ENCODE data around the gene PCNX2.

PCNX2 gene

GRCh38 chr1:233037843-233038242, 257.7 kb downstream of the PCNX2 start:
- Histone ChIP-seq H3K36me3 (ENCODE audit: control insufficient read depth in 2 of 2, insufficient read depth in 1 of 2, low read length in 2 of 2) (no peaks in the 10 kb centered on the region), H3K9me3 (ENCODE audit: control insufficient read depth, insufficient read depth, low read depth, low read length) (no peaks in the 10 kb centered on the region), H3K4me1 (ENCODE audit: control insufficient read depth, insufficient read depth, low read length) (no peaks in the 10 kb centered on the region), H3K4me3 (ENCODE audit: low read depth, low read length) (no peak overlapping the region), H3K27ac (ENCODE audit: extremely low read depth, low read depth, low read length) (no peak overlapping the region)
- TF ChIP-seq ZNF140 (tag by site-specific recombination; IDR thresholded peaks at IDR 0.05) (no peak), ZNF624 (tag by site-specific recombination; IDR thresholded peaks at IDR 0.05) (no peak), REPIN1 (tag by site-specific recombination; IDR thresholded peaks at IDR 0.05; ENCODE audit: low read depth) (no peak), ZNF768 (tag by site-specific recombination; IDR thresholded peaks at IDR 0.05) (no peak), YY1 (tag by site-specific recombination; IDR thresholded peaks at IDR 0.05) (no peak), ZNF433 (tag by site-specific recombination; IDR thresholded peaks at IDR 0.05; ENCODE audit: low read depth) (no peak), ZBTB10 (tag by site-specific recombination; IDR thresholded peaks at IDR 0.05) (no peak), MZF1 (tag by site-specific recombination; IDR thresholded peaks at IDR 0.05; ENCODE audit: borderline replicate concordance) (no peak), ZNF302 (tag by site-specific recombination; IDR thresholded peaks at IDR 0.05; ENCODE audit: low read depth) (no peak), ZNF362 (tag by site-specific recombination; IDR thresholded peaks at IDR 0.05) (no peak), ZNF16 (tag by site-specific recombination; IDR thresholded peaks at IDR 0.05; ENCODE audit: low read depth) (no peak), ZNF133 (tag by site-specific recombination; IDR thresholded peaks at IDR 0.05) (no peak), FEZF1 (tag by site-specific recombination; IDR thresholded peaks at IDR 0.05) (no peak), YY2 (tag by site-specific recombination; IDR thresholded peaks at IDR 0.05) (no peak)
- CTCF ChIA-PET: no interaction called here
- POLR2A ChIA-PET: no interaction called here

- Histone ChIP-seq H3K27ac (ENCODE audit: extremely low read depth, low read depth, low read length) (no peak overlapping the region), H3K4me3 (ENCODE audit: low read depth, low read length) (no peak overlapping the region), H3K9me3 (ENCODE audit: control insufficient read depth, insufficient read depth, low read depth, low read length) (no peaks in the 10 kb centered on the region), H3K36me3 (ENCODE audit: control insufficient read depth in 2 of 2, insufficient read depth in 1 of 2, low read length in 2 of 2) (no peaks in the 10 kb centered on the region), H3K4me1 (ENCODE audit: control insufficient read depth, insufficient read depth, low read length) (no peaks in the 10 kb centered on the region)
- TF ChIP-seq ZNF629 (tag by site-specific recombination; IDR thresholded peaks at IDR 0.05) (no peak), ZNF449 (tag by site-specific recombination; IDR thresholded peaks at IDR 0.05) (no peak), KLF10 (tag by site-specific recombination; IDR thresholded peaks at IDR 0.05) (no peak), ZNF223 (tag by site-specific recombination; IDR thresholded peaks at IDR 0.05) (no peak), ZNF148 (tag by site-specific recombination; IDR thresholded peaks at IDR 0.05; ENCODE audit: borderline replicate concordance) (no peak), ZBTB6 (tag by site-specific recombination; IDR thresholded peaks at IDR 0.05) (no peak), ZNF585B (tag by site-specific recombination; IDR thresholded peaks at IDR 0.05) (no peak), ZFP3 (tag by site-specific recombination; IDR thresholded peaks at IDR 0.05; ENCODE audit: low read depth) (no peak), ZNF600 (tag by site-specific recombination; IDR thresholded peaks at IDR 0.05) (no peak), ZSCAN16 (tag by site-specific recombination; IDR thresholded peaks at IDR 0.05) (no peak), ZNF837 (tag by site-specific recombination; IDR thresholded peaks at IDR 0.05) (no peak), SCRT1 (tag by site-specific recombination; IDR thresholded peaks at IDR 0.05; ENCODE audit: borderline replicate concordance) (no peak)
- POLR2A ChIA-PET: no interaction called here
- CTCF ChIA-PET: interaction anchor here (1.3 to 2.3 kb wide), 2 partner anchors 9 to 11 kb away, joined by 3 to 11 read pairs; no protein-coding TSS in a partner anchor
These were observed 260.7 kb downstream of the PCNX2 start for GRCh38 chr1:233034836-233035235.
